OCI-LY3 (cell line): ENCODE measurements around the gene TAPT1.

Experiments used
- H2AFZ ChIP-seq: fragments of 200-600, 300-600 bp; shearing (Covaris generic); 2 replicates; pipeline ENCODE4 v1.6.0; 2014; ENCODE audit warnings: antibody characterized with exemption, low read depth, low read length
- H3K27ac ChIP-seq: fragments of 200-600, 300-600 bp; sonication (generic); 2 replicates; pipeline ENCODE4 v1.5.1; 2014; ENCODE audit warnings: mild to moderate bottlenecking, low read length, moderate library complexity, mixed read lengths
- H3K27me3 ChIP-seq: fragments of 200-600, 300-600 bp; sonication (generic); 2 replicates; pipeline ENCODE4 v1.6.1; 2014; ENCODE audit warnings: low read depth, low read length, mixed read lengths
- H3K36me3 ChIP-seq: fragments of 200-600, 300-600 bp; sonication (generic); replicated peaks from 2 replicates; pipeline ENCODE3; 2014; ENCODE audit warnings: low read depth, low read length, mixed read lengths
- H3K4me1 ChIP-seq: fragments of 300-600, 200-600 bp; sonication (generic); 2 replicates; pipeline ENCODE4 v1.6.1; 2014; ENCODE audit warnings: low read length, mixed read lengths
- H3K4me2 ChIP-seq: fragments of 200-600, 300-600 bp; sonication (generic); 2 replicates; pipeline ENCODE4 v1.6.1; 2014; ENCODE audit warnings: low read length, mixed read lengths
- H3K4me3 ChIP-seq: fragments of 300-600, 200-600 bp; sonication (generic); 2 replicates; pipeline ENCODE4 v1.5.1; 2014; ENCODE audit warnings: antibody characterized with exemption, mild to moderate bottlenecking, low read length, moderate library complexity
- H3K79me2 ChIP-seq: fragments of 300-600, 200-600 bp; shearing (Covaris generic); 2 replicates; pipeline ENCODE4 v1.6.1; 2014; ENCODE audit warnings: mild to moderate bottlenecking, low read length, mixed read lengths
- H3K9ac ChIP-seq: fragments of 300-600, 200-600 bp; shearing (Covaris generic); 2 replicates; pipeline ENCODE4 v1.6.0; 2014; ENCODE audit warnings: mild to moderate bottlenecking, low read length, moderate library complexity
- H3K9me3 ChIP-seq: fragments of 200-600, 300-600 bp; shearing (Covaris generic); 2 replicates; pipeline ENCODE4 v1.6.1; 2014; ENCODE audit warnings: low read length, mixed read lengths; ENCODE audit not compliant: insufficient read depth
- H4K20me1 ChIP-seq: fragments of 200-600, 300-600 bp; sonication (generic); 2 replicates; pipeline ENCODE4 v1.6.1; 2016; ENCODE audit warnings: low read length, mixed read lengths; ENCODE audit not compliant: insufficient read depth
- CTCF ChIP-seq: fragments of 200-600, 300-600 bp; sonication (generic); IDR thresholded peaks from 2 replicates; pipeline ENCODE4 v1.5.1; 2014; ENCODE audit warnings: antibody characterized with exemption, low read length, low read depth
- EZH2phosphoT487 ChIP-seq: fragments of 200-600 bp; shearing (Covaris generic); IDR thresholded peaks from 2 replicates; pipeline ENCODE4 v1.6.1; 2018; ENCODE audit warnings: antibody characterized with exemption, mixed run types, low read depth

Gene TAPT1

GRCh38 chr4:16116019-16116418, 110.3 kb downstream of the TAPT1 start:
- Histone ChIP-seq H3K27ac (no peak overlapping the region), H3K4me3 (no peak overlapping the region), H3K27me3 (peaks cover 4% of the 10 kb centered on the region; the same call in 1 of the 2 replicates), H3K79me2 (no peaks in the 10 kb centered on the region), H2AFZ (no peak overlapping the region), H4K20me1 (no peaks in the 10 kb centered on the region), H3K9me3 (no peaks in the 10 kb centered on the region), H3K4me1 (no peaks in the 10 kb centered on the region), H3K4me2 (no peak overlapping the region), H3K36me3 (no peaks in the 10 kb centered on the region), H3K9ac (no peak overlapping the region)
- TF ChIP-seq CTCF, result no peak
- TF ChIP-seq EZH2phosphoT487, result no peak

GRCh38 chr4:16114546-16114945, 111.7 kb downstream of the TAPT1 start:
- Histone ChIP-seq H3K4me2 (no peak overlapping the region), H3K4me1 (no peaks in the 10 kb centered on the region), H3K27ac (no peak overlapping the region), H3K27me3 (peaks cover 7% of the 10 kb centered on the region; the same call in 1 of the 2 replicates), H4K20me1 (no peaks in the 10 kb centered on the region), H3K9ac (no peak overlapping the region), H3K36me3 (no peaks in the 10 kb centered on the region), H3K79me2 (no peaks in the 10 kb centered on the region), H2AFZ (no peak overlapping the region), H3K4me3 (no peak overlapping the region), H3K9me3 (no peaks in the 10 kb centered on the region)
- TF ChIP-seq CTCF (no peak), EZH2phosphoT487 (no peak)

- Histone ChIP-seq H3K79me2 (no peaks in the 10 kb centered on the region), H2AFZ (no peak overlapping the region), H3K4me3 (no peak overlapping the region), H3K4me2 (no peak overlapping the region), H3K4me1 (no peaks in the 10 kb centered on the region), H4K20me1 (no peaks in the 10 kb centered on the region), H3K36me3 (no peaks in the 10 kb centered on the region), H3K27ac (no peak overlapping the region), H3K9me3 (no peaks in the 10 kb centered on the region), H3K27me3 (peaks cover 7% of the 10 kb centered on the region; the same call in 1 of the 2 replicates), H3K9ac (no peak overlapping the region)
- TF ChIP-seq EZH2phosphoT487 (no peak), CTCF (no peak)
Observed at GRCh38 chr4:16113741-16114140, 112.5 kb downstream of the TAPT1 start.

GRCh38 chr4:16111533-16111932, 114.7 kb downstream of the TAPT1 start:
- H3K4me1 ChIP-seq, result no peaks in the 10 kb centered on the region
- no peak for TF ChIP-seq EZH2phosphoT487
- TF ChIP-seq CTCF, result no peak
- peaks cover 10% of the 10 kb centered on the region; the same call in 1 of the 2 replicates for H3K27me3 ChIP-seq
- no peak overlapping the region for H3K9ac ChIP-seq
- no peaks in the 10 kb centered on the region for H4K20me1 ChIP-seq
- no peak overlapping the region for H3K4me2 ChIP-seq
- H3K36me3 ChIP-seq, result no peaks in the 10 kb centered on the region
- no peaks in the 10 kb centered on the region for H3K9me3 ChIP-seq
- no peaks in the 10 kb centered on the region for H3K79me2 ChIP-seq
- no peak overlapping the region for H3K27ac ChIP-seq
- H3K4me3 ChIP-seq, result no peak overlapping the region
- H2AFZ ChIP-seq, result no peak overlapping the region
